Astrocyte of the cerebellum (primary cell): Measurements from ENCODE around the gene BCL2L11.

Experiments used
- DNase-seq: peaks from one replicate; pipeline ENCODE4 v3.0.0-alpha.2; 2011; ENCODE audit warnings: low read depth
- H3K4me3 ChIP-seq: 2 replicates; pipeline ENCODE4 v1.5.1; 2011; ENCODE audit warnings: mild to moderate bottlenecking, low read depth, low read length, moderate library complexity
- CTCF ChIP-seq: IDR thresholded peaks from 2 replicates; pipeline ENCODE4 v1.5.1; 2012; ENCODE audit warnings: low read length, low read depth, moderate library complexity, mild to moderate bottlenecking; ENCODE audit errors: missing control alignments
- in situ Hi-C: cut with HindIII; loops from 2 replicates; pipeline ENCODE4 v1.10.0; 2017; ENCODE audit warnings: low sequenced_read_pairs

The BCL2L11 gene

GRCh38 chr2:111148225-111148873, 27.6 kb downstream of the BCL2L11 start:
- in situ Hi-C loops = no loop called here
- no peak overlapping the region for H3K4me3 ChIP-seq
- TF ChIP-seq CTCF = no peak
- no peak for DNase-seq

- H3K4me3 ChIP-seq = no peak overlapping the region
- in situ Hi-C loops = no loop called here
- TF ChIP-seq CTCF = no peak
- DNase-seq = no peak
These were observed 28.2 kb downstream of the BCL2L11 start for GRCh38 chr2:111148925-111149324.

GRCh38 chr2:111149882-111150455, 29.3 kb downstream of the BCL2L11 start:
- no peak for TF ChIP-seq CTCF
- no peak overlapping the region for H3K4me3 ChIP-seq
- in situ Hi-C loops = no loop called here
- DNase-seq = no peak

GRCh38 chr2:111154758-111155157, 34.0 kb downstream of the BCL2L11 start:
- TF ChIP-seq CTCF = no peak
- in situ Hi-C loops = no loop called here
- no peak for DNase-seq
- no peak overlapping the region for H3K4me3 ChIP-seq

- no peak for TF ChIP-seq CTCF
- DNase-seq = no peak
- in situ Hi-C loops = no loop called here
- H3K4me3 ChIP-seq = no peak overlapping the region
These were observed 34.9 kb downstream of the BCL2L11 start for GRCh38 chr2:111155610-111156009.

GRCh38 chr2:111156529-111156928, 35.8 kb downstream of the BCL2L11 start:
- no peak for DNase-seq
- in situ Hi-C loops = no loop called here
- TF ChIP-seq CTCF = no peak
- no peak overlapping the region for H3K4me3 ChIP-seq
